Activated T-helper 1 cell treated with Interleukin-2 at 50 U/mL for 16 hours (primary cell): ENCODE results near the gene PHACTR1.

ENCODE experiments used
- DNase-seq: peaks from one replicate; pipeline ENCODE4 v3.0.0-alpha.2; 2020; ENCODE audit warnings: low read depth

PHACTR1 gene

GRCh38 chr6:12803486-12803885, 86.9 kb downstream of the PHACTR1 start:
- DNase-seq = no peak

- DNase-seq = no peak
Observed at GRCh38 chr6:12804952-12805645, 88.5 kb downstream of the PHACTR1 start.

- no peak for DNase-seq
Observed at GRCh38 chr6:12806136-12806535, 89.6 kb downstream of the PHACTR1 start.

GRCh38 chr6:12806796-12807195, 90.2 kb downstream of the PHACTR1 start:
- no peak for DNase-seq

DNA sequence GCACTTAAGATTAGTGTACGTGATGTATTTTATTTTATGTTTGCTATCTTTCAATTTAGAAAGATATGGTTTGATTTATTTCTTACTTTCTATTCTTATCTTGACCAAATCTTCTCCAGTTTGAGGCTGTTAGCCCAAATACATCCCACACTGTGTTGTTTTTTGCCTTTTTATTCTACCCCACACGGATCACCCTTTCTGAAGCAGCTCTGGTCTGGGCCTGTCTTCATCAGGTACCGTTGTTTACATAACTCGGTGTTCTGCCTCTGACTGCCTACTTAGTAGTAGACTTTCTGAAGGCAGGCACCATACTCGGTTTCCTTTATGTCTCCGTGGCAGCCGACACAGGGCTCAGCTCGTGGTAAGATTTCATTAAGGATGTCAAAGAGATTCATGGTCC, 95.0 kb downstream of the PHACTR1 start:
- no peak for DNase-seq

DNA sequence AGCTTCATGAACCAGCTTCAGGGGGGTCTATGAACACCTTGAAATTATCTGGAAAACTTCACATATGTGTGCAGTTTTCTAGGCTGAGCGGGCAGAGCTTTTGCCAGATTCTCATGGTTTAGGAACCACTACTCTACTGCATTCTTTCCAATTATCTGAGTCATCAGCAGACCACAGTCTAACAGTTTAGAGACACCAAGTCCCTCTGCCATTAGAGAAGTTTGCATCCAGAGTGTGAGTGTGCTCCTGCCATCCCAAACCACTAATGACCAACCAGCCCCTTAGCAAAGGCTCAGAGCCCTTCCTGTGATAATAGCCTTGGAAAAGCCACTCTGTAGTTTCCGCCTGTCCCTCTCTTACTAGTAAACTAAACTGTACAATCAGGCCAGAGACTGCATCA, 96.8 kb downstream of the PHACTR1 start:
- no peak for DNase-seq

DNA sequence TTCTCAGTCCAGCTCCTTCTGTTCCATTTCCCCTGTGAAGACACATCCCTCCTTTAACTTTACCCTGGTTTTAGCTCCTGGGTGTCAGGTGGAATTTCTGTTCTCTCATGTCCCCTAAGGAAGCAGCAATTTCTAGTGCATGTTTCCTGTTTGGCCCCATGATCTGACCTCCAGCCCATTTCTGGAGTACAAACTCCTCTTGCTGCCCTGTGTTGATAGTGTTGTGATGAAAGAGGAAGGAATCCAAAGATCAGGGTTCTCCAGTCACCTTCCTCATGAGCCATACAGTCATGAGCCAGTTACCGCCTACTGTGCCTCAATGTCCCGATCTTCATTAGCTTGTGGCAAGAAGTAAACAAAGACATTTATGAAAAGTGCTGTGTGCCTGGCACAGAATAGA, 97.4 kb downstream of the PHACTR1 start:
- no peak for DNase-seq

GRCh38 chr6:12815089-12815488, 98.5 kb downstream of the PHACTR1 start:
- DNase-seq = no peak

DNA sequence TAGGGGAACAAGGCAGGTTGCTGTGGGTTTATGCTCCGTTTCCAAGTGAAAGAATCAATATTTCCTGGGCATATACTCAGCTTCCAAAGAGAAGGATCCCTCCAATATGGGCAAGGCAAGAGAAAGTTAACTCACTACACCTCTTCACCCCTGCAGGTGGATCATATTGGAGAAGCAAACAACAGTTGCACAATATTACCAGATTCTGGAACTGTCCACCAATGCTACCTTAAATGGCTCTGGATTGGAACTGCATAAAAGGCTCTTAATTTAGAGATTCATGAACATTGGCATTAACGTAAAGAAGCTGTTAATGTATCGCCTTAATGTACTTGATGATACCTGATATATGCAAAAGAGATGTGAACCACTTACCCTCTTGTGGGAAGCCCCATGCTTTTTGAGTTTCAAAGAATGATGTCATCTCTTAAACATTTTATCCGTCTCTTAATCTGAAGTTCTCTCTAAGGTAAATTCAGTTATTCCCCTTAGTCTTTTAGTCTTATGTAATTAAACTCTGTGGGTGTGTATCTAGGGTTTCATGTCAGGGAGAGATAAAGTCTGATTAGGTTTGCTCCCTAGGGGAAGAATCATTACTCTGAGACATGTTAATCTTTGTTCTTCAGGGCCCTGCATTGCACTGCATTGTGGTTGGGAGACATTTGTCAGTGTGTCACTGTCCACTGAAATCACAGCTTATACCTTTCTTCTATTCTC, 99.5 kb downstream of the PHACTR1 start:
- no peak for DNase-seq

DNA sequence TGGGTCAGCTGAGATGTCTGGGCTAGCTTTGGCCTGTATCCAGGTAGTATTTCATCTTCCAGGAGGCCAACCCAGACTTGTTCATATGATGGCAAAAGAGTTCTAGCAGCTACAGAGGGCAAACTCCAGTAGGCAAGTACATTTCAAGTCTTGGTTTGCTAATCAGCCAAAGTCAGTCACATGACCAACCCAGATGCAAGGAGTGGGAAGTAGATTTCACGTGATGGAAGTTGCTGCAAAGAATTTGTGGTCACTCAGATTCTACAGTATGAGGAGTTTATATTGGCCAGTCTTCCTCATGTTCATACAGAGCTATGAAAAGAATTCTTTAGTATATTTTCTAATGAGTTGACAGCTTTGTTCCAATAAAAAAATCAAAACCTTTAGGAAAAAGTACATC, 101.8 kb downstream of the PHACTR1 start:
- no peak for DNase-seq

- no peak for DNase-seq
Observed at GRCh38 chr6:12823847-12824246, 107.3 kb downstream of the PHACTR1 start.

DNA sequence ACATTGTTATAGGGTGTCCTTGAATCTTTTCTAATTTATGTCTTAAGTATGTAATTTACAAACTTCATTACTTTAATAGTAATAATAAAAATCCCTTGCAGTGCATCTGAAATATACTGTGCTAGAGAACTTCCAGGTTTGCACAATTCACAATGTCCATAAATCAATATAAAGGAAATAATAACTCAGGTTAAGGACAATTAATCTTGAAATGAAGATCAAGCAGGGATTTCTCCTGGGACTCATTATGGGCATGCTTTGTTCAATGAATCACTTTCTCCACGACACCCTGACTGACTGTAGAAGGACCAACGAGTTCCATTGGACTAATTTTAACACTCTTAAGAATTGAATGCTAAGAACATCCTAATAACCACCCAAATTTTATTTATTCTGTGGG, 110.0 kb downstream of the PHACTR1 start:
- no peak for DNase-seq

DNA sequence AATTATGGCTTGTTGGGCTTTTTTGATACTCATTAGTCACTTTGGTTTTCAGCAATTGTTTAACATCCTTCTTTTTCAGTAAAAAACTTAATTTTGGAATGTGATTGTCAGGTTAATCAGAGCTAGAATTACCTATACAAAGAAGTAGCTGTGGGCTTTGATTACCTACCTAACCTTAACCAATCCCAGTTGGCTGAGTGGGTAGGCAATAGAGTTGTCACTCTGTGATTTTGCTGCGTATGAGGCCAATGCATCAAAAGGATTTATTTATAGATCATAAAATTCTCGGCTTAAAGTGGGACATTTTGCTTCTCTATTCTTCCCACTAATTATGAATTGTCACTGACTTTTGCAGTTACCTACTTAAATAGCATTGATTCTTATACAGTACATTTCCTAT, 111.4 kb downstream of the PHACTR1 start:
- no peak for DNase-seq

DNA sequence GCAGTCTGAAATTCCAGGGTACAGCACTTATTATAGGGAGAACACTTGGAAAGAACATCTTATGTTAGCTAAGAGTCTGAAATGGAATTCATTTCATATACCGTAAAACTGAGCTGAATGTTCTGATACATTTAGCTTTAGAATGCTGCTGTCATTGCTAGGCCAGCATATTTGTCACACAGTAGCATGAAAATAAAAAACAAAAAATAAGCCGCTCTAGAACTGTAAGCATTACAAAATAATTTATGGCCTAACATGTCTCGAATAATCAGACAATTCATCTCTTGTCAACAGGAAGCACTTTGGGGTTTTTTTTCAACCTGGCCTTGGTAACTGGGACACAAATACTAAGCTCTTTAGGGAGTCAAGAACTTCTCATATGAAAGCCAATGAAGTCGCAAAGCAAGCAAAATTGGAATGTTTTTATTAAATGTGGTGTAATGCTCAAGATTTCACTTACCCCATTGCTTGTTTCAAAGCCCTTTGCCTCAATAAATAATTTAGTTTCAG, 115.7 kb downstream of the PHACTR1 start:
- DNase-seq = no peak

DNA sequence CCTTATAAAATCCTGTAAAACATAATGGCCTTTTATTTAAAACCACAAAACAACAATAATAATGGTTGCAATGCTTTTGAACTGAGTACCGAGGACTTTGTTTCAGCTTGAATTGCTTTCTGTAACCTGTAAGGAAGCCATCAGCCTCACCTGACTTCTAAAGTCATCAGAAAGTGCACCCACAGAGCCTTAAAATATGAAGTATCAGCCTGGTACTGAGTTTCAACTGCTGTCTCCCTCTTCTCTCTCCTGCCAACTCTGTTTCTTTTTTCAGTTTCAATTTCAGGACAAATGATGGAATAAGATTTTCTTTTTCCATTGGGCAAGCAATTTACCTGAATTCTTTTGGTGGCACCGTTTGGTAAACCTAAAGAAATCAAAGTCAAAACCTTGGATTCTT, 119.4 kb downstream of the PHACTR1 start:
- DNase-seq = no peak

- DNase-seq = no peak
Observed at GRCh38 chr6:12841619-12842018, 125.1 kb downstream of the PHACTR1 start.

- no peak for DNase-seq
Observed at GRCh38 chr6:12842114-12842513, 125.5 kb downstream of the PHACTR1 start.

- DNase-seq = no peak
Observed at GRCh38 chr6:12842658-12843057, 126.1 kb downstream of the PHACTR1 start.

DNA sequence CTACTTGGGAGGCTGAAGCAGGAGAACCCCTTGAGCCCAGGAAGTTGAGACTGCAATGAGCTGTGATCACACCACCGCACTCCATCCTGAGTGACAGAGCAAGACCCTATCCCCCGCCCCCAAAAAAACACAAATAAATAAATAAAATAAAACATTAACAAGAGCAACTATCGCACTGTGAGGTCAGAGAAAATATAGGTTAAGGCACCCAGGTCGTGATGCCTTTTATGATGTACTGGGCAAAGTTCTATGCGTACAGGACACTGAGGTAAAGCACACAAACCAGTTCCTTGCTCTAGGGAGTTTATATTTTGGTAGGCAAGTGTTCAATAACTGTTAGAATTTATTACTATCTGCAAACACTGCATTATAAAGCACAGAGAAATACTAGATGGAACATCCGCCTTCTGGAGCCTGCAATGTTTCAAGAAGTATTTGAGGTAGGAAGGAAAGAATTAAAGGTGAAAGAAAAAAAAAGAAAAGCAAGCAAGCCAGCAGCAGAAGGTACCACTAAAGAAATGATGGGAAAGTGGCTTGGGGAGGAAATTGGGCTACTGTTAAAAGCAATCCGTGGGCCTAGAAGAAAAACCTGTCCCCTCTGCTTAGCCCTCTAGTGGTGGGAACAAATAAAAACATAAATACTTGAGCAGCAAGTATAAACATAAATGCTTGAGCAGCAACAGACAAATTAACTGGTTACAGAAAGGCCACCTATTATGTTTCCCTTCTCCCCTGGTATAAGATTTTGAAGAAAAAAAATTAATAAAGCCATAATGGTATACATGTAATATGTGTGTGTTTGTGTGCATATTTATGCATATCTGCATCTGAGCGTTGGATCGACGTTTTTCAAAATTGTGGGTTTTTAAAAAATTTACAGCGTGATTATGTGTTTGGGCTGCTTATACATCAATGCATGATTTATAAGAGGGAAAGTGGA, 128.0 kb downstream of the PHACTR1 start:
- DNase-seq = no peak

- DNase-seq = no peak
Observed at GRCh38 chr6:12845224-12846004, 128.8 kb downstream of the PHACTR1 start.

DNA sequence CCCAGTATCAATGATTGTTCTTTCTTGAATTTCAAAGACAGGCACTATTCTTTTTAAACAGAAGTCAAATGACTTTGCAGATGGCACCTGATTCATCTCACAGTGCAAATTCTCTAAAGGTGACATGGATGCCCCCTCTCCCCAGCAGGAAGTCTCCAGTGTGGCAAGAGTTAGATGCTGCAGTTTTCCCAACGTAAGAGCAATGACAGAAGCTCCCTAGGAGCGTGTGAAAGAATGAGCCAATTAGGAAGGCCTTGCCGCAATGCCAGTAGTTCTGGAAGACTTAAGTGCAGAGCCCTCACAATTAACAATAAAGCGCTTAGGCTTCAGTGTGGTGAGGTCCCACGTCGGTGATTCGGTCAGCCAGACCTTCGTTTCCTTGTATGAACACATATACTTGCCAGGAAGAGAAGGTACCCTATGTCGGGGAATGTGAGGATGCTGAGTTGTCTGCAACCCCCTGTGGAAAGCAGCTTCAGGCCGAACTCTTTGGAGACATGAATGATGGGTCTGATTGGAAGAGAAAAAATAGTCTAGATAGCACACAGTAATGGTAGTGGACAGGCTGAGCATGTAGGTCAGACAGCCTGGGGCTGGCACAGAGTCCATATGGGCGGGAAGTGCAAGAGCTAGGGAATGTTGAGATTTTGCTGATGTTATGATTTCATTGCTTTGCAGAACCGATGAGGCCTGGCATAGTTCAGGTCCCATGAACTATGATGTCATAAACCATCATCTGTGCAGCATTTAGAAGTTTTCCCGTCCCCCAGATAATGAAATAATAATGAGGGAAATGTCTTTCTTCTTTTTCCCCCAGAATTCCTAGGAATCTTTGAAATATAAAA, 132.6 kb downstream of the PHACTR1 start:
- DNase-seq = no peak
